OCI-LY7 (cell line): ENCODE data around the gene ZC3H18. TPM values are rescaled to one million over a fixed set of nuclear protein-coding genes. Genes with fewer than 3 reads are reported as not detected.

Experiments
- BruUV-seq: library from RNA; stranded (reverse); fragments of 400-500 nt; replicated peaks from 2 replicates; lab custom pipeline; 2021; lab: Mats Ljungman, UMichigan
- CTCF ChIA-PET: fragments of 300-600 bp; sonication (Branson Sonifier 250); formaldehyde crosslinking; loops from one replicate; lab custom pipeline; 2022; ENCODE audit warnings: antibody characterized with exemption; ENCODE audit not compliant: unreplicated experiment; lab: Charles Lee
- POLR2A ChIA-PET: fragments of 300-600 bp; sonication (Branson Sonifier 250); formaldehyde crosslinking; loops from one replicate; lab custom pipeline; 2022; ENCODE audit warnings: antibody characterized with exemption; lab: Charles Lee
- DNase-seq: peaks from one replicate; pipeline ENCODE4 v3.0.0-alpha.2; 2015; ENCODE audit warnings: low spot score
- H2AFZ ChIP-seq: fragments of 200-600 bp; sonication (generic), shearing (Covaris generic); 2 replicates; pipeline ENCODE4 v1.6.1; 2014; ENCODE audit warnings: mild to moderate bottlenecking, antibody characterized with exemption, low read length, moderate library complexity
- H3K27ac ChIP-seq: fragments of 200-600 bp; sonication (generic); 2 replicates; pipeline ENCODE4 v1.5.1; 2014; ENCODE audit warnings: mixed run types, low read depth, mild to moderate bottlenecking, moderate library complexity, low read length, inconsistent platforms; ENCODE audit not compliant: poor library complexity, severe bottlenecking
- H3K36me3 ChIP-seq: fragments of 200-600 bp; sonication (generic); 2 replicates; pipeline ENCODE4 v1.6.1; 2014; ENCODE audit warnings: mild to moderate bottlenecking, antibody characterized with exemption, low read length, moderate library complexity, mixed read lengths; ENCODE audit not compliant: insufficient read depth
- H3K4me1 ChIP-seq: fragments of 200-600 bp; sonication (generic); 2 replicates; pipeline ENCODE4 v1.5.1; 2014; ENCODE audit warnings: mild to moderate bottlenecking, low read length; ENCODE audit not compliant: insufficient read depth, poor library complexity, severe bottlenecking
- H3K4me2 ChIP-seq: fragments of 200-600 bp; sonication (generic); 2 replicates; pipeline ENCODE4 v1.6.1; 2014; ENCODE audit warnings: mild to moderate bottlenecking, low read length
- H3K4me3 ChIP-seq: fragments of 200-600 bp; sonication (generic); 2 replicates; pipeline ENCODE4 v1.5.1; 2014; ENCODE audit warnings: mild to moderate bottlenecking, low read depth, low read length; ENCODE audit not compliant: poor library complexity, severe bottlenecking
- H3K79me2 ChIP-seq: fragments of 200-600 bp; sonication (generic); 2 replicates; pipeline ENCODE4 v1.6.1; 2016; ENCODE audit warnings: low read depth, mild to moderate bottlenecking, low read length, moderate library complexity, mixed read lengths; ENCODE audit not compliant: insufficient read depth
- H3K9me2 ChIP-seq: fragments of 200-600 bp; sonication (generic); 2 replicates; pipeline ENCODE4 v1.6.1; 2016; ENCODE audit warnings: mild to moderate bottlenecking, low read length, mixed read lengths; ENCODE audit not compliant: insufficient read depth
- H3K9me3 ChIP-seq: fragments of 200-600 bp; sonication (generic); 2 replicates; pipeline ENCODE4 v1.6.1; 2014; ENCODE audit warnings: mild to moderate bottlenecking, mixed run types, low read length, mixed read lengths
- H4K20me1 ChIP-seq: fragments of 200-600 bp; sonication (generic); 2 replicates; pipeline ENCODE4 v1.6.1; 2014; ENCODE audit warnings: mild to moderate bottlenecking, antibody characterized with exemption, low read length, moderate library complexity, mixed read lengths; ENCODE audit not compliant: insufficient read depth
- EZH2phosphoT487 ChIP-seq: fragments of 200-600 bp; sonication (generic); IDR thresholded peaks from 2 replicates; pipeline ENCODE4 v1.6.1; 2018; ENCODE audit warnings: low read depth, borderline replicate concordance, mild to moderate bottlenecking, mixed run types, antibody characterized with exemption, low read length, moderate library complexity, mixed read lengths
- intact Hi-C: fragments of 100-400 bp; cut with micrococcal nuclease; formaldehyde crosslinking; loops from one replicate; pipeline ENCODE4 v1.10.0; 2022; ENCODE audit not compliant: unreplicated experiment
- total RNA-seq, 2 experiments: library from RNA; depleted of rRNA in 1 of 2; stranded (reverse); fragments of >200 nt in 1 of 2; shearing (Covaris generic) in 1 of 2; gene quantifications; 2 replicates each; pipeline ENCODE4 v1.2.3, GENCODE V29; 2014 to 2022
- TF ChIP-seq, protein P1 (sequence below): fragments of 200-600 bp; sonication (generic); conservative IDR thresholded peaks from 2 replicates; pipeline ENCODE4 v1.5.1; 2014; ENCODE audit warnings: mild to moderate bottlenecking, antibody characterized with exemption, low read length, moderate library complexity, mixed read lengths

Gene ZC3H18
- total RNA-seq, 2 experiments from 2014 or later, result 22.2 to 79.0 TPM

DNA sequence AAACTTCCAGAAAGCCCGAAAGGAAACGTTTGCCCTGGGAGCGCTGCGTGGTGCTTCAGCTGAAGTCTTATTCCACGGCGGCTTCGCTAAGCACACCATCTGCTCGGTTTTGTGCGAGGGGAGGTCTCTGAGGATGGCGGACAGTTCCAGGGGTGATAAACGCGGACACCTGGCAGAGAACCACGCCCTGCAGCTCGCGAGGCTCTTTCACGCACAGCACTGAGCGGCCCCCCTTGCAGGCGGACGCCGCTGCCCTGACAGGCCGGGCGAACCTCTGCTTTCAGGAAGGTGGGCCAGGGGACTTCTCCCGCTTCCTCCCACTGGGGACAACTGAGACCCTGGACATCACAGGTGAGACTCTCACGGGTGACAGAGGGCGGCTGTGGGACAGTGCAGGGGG lies 89.0 kb downstream of the ZC3H18 start:
- no peak overlapping the region for H3K4me3 ChIP-seq
- no TSS peak for BruUV-seq
- H3K79me2 ChIP-seq, result peaks cover 37% of the 10 kb centered on the region; the same call in 1 of the 2 replicates
- ChIA-PET POLR2A (no interaction called here), CTCF (interaction anchor here (0.6 kb wide), 1 partner anchor 69 kb away, joined by 3 read pairs; no protein-coding TSS in a partner anchor)
- H3K4me2 ChIP-seq, result no peak overlapping the region
- peaks cover 12% of the 10 kb centered on the region for H3K4me1 ChIP-seq
- no peaks in the 10 kb centered on the region for H3K9me3 ChIP-seq
- intact Hi-C loops, result no loop called here
- TF ChIP-seq, protein P1, sequence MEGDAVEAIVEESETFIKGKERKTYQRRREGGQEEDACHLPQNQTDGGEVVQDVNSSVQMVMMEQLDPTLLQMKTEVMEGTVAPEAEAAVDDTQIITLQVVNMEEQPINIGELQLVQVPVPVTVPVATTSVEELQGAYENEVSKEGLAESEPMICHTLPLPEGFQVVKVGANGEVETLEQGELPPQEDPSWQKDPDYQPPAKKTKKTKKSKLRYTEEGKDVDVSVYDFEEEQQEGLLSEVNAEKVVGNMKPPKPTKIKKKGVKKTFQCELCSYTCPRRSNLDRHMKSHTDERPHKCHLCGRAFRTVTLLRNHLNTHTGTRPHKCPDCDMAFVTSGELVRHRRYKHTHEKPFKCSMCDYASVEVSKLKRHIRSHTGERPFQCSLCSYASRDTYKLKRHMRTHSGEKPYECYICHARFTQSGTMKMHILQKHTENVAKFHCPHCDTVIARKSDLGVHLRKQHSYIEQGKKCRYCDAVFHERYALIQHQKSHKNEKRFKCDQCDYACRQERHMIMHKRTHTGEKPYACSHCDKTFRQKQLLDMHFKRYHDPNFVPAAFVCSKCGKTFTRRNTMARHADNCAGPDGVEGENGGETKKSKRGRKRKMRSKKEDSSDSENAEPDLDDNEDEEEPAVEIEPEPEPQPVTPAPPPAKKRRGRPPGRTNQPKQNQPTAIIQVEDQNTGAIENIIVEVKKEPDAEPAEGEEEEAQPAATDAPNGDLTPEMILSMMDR, result no peak
- no peak for TF ChIP-seq EZH2phosphoT487
- H3K27ac ChIP-seq, result no peak overlapping the region
- H4K20me1 ChIP-seq, result no peaks in the 10 kb centered on the region
- H3K36me3 ChIP-seq, result peaks cover 33% of the 10 kb centered on the region; the same call in 1 of the 2 replicates
- no peak overlapping the region for H2AFZ ChIP-seq
- DNase-seq, result no peak
- no peaks in the 10 kb centered on the region for H3K9me2 ChIP-seq

DNA sequence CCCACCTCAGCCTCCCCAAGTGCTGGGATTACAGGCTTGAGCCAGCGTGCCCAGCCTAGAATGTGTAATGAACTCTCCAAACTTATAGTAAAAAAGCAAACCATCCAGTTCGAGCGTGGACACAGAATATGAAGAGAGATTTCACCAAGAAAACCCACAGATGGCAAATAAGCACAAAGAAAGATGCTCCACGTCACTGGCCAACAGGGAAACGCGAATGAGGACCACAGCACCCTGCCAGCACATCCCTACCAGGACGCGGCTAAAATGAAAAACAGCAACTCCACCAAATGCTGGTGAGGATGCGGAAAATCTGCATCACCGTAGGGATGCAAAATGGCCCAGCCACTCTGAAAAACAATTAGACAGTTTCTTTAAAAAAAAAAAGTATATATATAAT lies 91.3 kb downstream of the ZC3H18 start:
- Histone ChIP-seq H3K4me2 (peak overlapping the region; percentile 83), H3K36me3 (peaks cover 24% of the 10 kb centered on the region; the same call in 1 of the 2 replicates), H3K27ac (peak overlapping the region; percentile 55), H3K4me1 (peaks cover 31% of the 10 kb centered on the region), H3K9me2 (no peaks in the 10 kb centered on the region), H3K79me2 (peaks cover 37% of the 10 kb centered on the region; the same call in 1 of the 2 replicates), H4K20me1 (no peaks in the 10 kb centered on the region), H3K9me3 (no peaks in the 10 kb centered on the region), H2AFZ (no peak overlapping the region), H3K4me3 (peak overlapping the region; percentile 86)
- TF ChIP-seq EZH2phosphoT487, result no peak
- TF ChIP-seq, protein P1, result no peak
- no peak for DNase-seq
- ChIA-PET POLR2A (no interaction called here), CTCF (no interaction called here)
- BruUV-seq, result no TSS peak
- intact Hi-C loops, result loop anchor here (5.0 to 10.0 kb wide), 3 partner anchors 121 to 207 kb away; partner anchors contain the start of genes CDT1 and ZFPM1

DNA sequence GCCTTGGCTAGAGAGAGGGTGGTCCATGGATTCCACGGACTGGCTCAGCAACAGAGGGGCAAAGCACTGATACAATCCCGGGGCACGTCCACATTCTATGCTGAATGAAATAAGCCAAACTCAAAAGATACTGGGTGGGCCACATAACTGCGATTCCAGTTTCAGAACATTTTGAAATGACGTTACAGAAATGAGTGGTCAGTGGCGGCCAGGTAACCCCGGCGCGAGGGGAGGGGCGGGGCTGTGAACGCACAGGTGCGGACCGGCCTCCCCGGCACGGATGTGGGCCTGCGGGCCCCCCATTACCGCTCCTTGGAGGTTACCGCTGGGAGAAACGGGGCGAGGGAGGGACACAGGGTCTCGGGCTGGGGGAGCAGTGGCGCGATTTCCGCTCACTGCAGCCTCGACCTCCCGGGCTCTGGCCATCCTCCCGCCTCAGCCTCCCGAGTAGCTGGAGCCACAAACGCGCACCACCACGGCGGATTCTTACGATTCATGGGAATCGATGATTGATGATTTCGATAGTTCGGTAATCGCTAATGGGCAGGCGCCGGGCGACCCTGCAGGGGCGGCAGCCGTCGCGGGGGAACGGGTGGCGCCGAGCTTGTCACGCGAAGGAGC lies 92.1 kb downstream of the ZC3H18 start:
- peaks cover 19% of the 10 kb centered on the region; the same call in 1 of the 2 replicates for H3K36me3 ChIP-seq
- H3K4me2 ChIP-seq, result peak overlapping the region; percentile 83
- H2AFZ ChIP-seq, result peak overlapping the region; percentile 13; the same call in 1 of the 2 replicates
- intact Hi-C loops, result loop anchor here (5.0 to 10.0 kb wide), 3 partner anchors 120 to 208 kb away; partner anchors contain the start of genes CDT1 and ZFPM1
- POLR2A ChIA-PET, result interaction anchor here (0.7 to 1.0 kb wide), 2 partner anchors 10 to 1176 kb away, joined by 3 to 9 read pairs; no protein-coding TSS in a partner anchor
- DNase-seq, result peak; percentile 32
- H3K79me2 ChIP-seq, result peaks cover 37% of the 10 kb centered on the region; the same call in 1 of the 2 replicates
- peak overlapping the region; percentile 86 for H3K4me3 ChIP-seq
- CTCF ChIA-PET, result no interaction called here
- peaks cover 31% of the 10 kb centered on the region for H3K4me1 ChIP-seq
- BruUV-seq, result TSS peak; percentile 75
- no peaks in the 10 kb centered on the region for H4K20me1 ChIP-seq
- H3K9me2 ChIP-seq, result no peaks in the 10 kb centered on the region
- TF ChIP-seq, protein P1, result no peak
- TF ChIP-seq EZH2phosphoT487, result no peak
- H3K27ac ChIP-seq, result peak overlapping the region; percentile 56
- no peaks in the 10 kb centered on the region for H3K9me3 ChIP-seq
